Measurements from ENCODE around the gene KRT16.

KRT16 gene

DNA sequence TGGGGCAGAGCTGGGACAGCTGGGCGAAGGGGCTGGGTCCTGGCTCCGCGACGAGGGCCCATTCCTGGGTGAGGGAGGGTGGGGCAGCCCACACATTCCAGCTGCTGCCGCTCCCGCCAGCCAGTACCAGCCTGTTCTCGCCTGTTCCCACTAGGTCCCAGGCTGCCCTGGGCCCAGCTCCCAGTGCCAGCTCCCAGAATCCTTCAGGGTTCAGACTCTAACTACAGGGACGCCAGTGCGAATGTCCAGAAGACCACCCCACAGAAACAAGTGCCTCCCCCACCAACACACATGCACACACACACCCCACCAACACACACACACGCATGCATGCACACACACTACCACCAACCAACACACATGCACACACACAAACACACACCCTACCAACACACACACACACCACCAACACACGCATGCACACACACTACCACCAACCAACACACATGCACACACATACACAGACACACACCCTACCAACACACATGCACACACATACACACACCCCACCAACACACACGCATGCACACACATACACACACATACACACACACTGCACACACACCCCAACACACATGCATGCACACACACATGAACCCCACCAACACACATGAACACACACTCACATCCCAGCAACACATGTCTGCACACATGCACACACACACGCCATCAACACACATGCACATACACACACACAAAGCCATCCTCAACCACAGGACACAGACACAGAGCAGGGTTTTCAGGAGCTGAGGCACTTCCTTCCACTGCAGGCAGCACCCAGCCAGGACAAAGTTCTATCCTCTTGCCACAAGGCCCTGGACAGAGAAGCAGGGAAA lies 39.3 kb upstream of the KRT16 start:
- in situ Hi-C loops (cut with HindIII; ENCODE audit: low sequenced_read_pairs): no loop called here
- DNase-seq (ENCODE audit: low read depth, low spot score): no peak
- TF ChIP-seq, protein P1, sequence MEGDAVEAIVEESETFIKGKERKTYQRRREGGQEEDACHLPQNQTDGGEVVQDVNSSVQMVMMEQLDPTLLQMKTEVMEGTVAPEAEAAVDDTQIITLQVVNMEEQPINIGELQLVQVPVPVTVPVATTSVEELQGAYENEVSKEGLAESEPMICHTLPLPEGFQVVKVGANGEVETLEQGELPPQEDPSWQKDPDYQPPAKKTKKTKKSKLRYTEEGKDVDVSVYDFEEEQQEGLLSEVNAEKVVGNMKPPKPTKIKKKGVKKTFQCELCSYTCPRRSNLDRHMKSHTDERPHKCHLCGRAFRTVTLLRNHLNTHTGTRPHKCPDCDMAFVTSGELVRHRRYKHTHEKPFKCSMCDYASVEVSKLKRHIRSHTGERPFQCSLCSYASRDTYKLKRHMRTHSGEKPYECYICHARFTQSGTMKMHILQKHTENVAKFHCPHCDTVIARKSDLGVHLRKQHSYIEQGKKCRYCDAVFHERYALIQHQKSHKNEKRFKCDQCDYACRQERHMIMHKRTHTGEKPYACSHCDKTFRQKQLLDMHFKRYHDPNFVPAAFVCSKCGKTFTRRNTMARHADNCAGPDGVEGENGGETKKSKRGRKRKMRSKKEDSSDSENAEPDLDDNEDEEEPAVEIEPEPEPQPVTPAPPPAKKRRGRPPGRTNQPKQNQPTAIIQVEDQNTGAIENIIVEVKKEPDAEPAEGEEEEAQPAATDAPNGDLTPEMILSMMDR (IDR thresholded peaks at IDR 0.05; ENCODE audit: low read depth, low read length): no peak
- H3K4me3 ChIP-seq (ENCODE audit: low read depth, low read length): no peak overlapping the region

DNA sequence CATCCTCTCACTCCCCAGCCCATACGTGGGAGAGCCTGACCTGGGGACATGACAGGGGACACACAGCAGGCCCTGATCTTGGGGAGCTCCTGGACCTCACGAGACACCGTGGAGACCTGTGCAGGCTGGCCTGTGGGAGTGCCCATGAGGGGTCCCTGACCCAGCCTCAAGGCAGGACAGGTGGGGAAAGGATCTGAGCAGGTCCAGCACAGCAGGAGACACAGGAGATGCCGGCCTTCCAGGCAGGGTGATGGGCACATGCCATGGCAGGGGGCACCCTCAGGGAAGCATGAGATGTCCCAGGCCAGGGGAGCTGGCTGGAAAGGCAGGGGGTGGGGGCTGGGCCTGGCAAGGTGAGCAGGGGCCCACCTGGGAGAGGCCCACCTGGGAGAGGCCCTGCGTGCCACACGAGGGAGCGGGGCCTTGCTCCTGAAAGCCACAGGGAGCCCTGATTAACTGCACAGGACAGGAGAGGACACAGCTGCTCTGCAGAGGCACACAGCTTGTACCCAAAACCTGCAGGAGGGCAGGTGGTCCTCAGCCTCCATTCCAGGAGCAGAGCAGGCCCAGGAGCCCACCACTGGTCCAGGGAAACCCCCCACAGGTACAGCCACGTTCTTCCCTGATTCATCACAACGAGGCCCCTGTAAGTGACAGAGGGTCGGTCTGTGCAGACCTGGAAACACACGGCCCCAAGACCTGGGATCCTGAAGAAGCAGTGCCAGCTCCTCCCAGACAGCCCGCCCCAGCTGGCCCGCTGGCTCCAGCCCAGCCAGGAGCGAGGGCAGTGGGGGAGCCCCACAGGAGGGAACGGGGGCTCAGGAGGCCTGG lies 38.4 kb upstream of the KRT16 start:
- TF ChIP-seq, protein P1 (IDR thresholded peaks at IDR 0.05; ENCODE audit: low read depth, low read length): no peak
- no peak for DNase-seq (ENCODE audit: low read depth, low spot score)
- in situ Hi-C loops (cut with HindIII; ENCODE audit: low sequenced_read_pairs): no loop called here
- no peak overlapping the region for H3K4me3 ChIP-seq (ENCODE audit: low read depth, low read length)

DNA sequence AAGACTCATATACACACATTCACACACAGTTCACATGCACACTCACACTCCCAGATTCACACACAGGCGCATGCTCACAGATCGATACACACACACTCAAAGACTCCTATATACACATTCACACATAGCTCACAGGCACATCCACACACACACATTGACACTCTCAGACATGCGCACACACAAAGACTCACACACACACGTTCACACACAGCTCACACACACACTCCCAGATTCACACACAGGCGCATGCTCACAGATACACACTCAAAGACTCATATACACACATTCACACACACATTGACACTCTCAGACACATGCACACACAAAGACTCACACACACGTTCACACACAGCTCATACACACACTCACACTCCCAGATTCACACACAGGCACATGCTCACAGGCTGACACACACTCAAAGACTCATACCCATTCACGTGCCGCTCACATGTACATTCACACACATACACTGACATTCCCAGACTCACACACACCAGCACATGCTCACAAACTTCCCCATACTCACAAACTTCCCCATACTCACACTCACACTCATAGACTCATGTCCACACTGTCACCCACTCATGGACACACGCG lies 37.5 kb upstream of the KRT16 start:
- in situ Hi-C loops (cut with HindIII; ENCODE audit: low sequenced_read_pairs): no loop called here
- DNase-seq (ENCODE audit: low read depth, low spot score): no peak
- TF ChIP-seq, protein P1 (IDR thresholded peaks at IDR 0.05; ENCODE audit: low read depth, low read length): no peak
- H3K4me3 ChIP-seq (ENCODE audit: low read depth, low read length): no peak overlapping the region

DNA sequence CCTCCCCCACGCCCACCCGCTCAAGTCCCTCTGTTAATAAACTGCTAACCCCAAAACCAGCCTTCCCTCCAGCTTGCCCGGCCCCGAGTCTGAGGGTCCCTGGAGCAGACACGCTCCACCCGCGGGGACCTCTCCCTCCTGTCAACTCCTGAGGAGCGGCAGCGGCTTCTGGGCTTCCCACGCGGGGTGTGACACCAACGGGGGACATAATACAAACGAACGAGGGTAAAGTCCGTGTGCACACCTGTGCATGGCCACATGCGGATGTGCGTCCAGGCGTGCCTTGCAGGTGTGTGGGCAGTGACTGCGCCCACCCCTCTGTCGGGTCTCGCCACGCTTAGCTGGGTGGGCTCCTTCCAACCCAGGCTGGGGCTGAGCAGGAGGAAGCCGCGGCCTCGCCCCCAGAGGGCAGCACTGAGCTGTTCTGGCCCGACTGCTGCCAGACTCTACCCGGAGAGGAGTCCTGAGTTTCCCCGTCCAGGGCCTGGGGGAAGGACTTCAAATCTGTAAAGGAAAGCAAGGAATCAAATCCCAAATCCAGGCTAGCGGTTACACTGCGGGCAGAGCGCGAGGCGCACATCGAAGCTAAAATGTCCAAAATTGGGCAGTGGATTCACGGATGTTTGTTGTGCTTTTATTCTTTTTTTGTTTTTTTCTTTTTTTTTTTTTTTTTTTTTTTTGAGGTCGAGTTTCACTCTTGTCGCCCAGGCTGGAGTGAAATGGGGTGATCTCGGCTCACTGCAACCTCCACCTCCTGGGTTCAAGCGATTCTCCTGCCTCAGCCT lies 36.0 kb upstream of the KRT16 start:
- DNase-seq (ENCODE audit: low read depth, low spot score): peak; percentile 77
- H3K4me3 ChIP-seq (ENCODE audit: low read depth, low read length): peak overlapping the region; percentile 36
- in situ Hi-C loops (cut with HindIII; ENCODE audit: low sequenced_read_pairs): no loop called here
- TF ChIP-seq, protein P1 (IDR thresholded peaks at IDR 0.05; ENCODE audit: low read depth, low read length): peak; percentile 96

DNA sequence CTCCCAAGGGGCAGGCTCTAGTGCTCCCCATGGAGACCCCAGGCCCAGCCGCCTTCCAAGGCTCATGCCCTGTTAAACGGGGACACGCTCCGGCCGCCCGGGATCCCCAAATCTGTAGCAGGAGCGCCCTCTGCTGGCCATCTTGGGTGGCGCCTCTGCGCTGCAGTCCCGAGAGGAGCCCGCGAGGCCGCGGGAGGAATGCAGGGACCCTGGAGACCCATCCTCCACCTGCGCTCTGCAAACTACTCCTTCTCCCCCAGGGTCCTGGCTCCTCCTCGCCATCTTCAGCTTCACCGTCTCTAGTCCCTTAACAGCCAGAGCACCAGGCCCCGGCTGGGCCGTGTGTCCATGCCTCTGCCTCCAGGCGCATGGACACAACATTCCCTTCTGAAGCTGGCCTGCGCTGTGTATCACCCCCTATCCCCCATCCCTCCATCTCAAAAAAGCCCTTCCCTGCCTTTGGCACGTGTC lies 35.4 kb upstream of the KRT16 start:
- DNase-seq (ENCODE audit: low read depth, low spot score): peak; percentile 62
- H3K4me3 ChIP-seq (ENCODE audit: low read depth, low read length): peak overlapping the region; percentile 36
- in situ Hi-C loops (cut with HindIII; ENCODE audit: low sequenced_read_pairs): no loop called here
- TF ChIP-seq, protein P1 (IDR thresholded peaks at IDR 0.05; ENCODE audit: low read depth, low read length): peak; percentile 90
